Mesendoderm (in vitro differentiated cells): Measurements from ENCODE around the gene PRKN.

Experiments used
- DNase-seq: peaks from one replicate; pipeline ENCODE4 v3.0.0; 2013
- H2AK5ac ChIP-seq: 2 replicates; pipeline ENCODE4 v1.6.1; 2013; ENCODE audit warnings: low read length, inconsistent platforms
- H2BK120ac ChIP-seq: 2 replicates; pipeline ENCODE4 v1.6.1; 2013; ENCODE audit warnings: low read depth, mild to moderate bottlenecking, low read length, moderate library complexity, mixed read lengths
- H2BK15ac ChIP-seq: replicated peaks from 2 replicates; pipeline ENCODE4 v1.6.1; 2013; ENCODE audit warnings: low read depth, mild to moderate bottlenecking, moderate library complexity
- H2BK5ac ChIP-seq: 2 replicates; pipeline ENCODE4 v1.6.1; 2013; ENCODE audit warnings: low read length, inconsistent platforms
- H3K18ac ChIP-seq: 2 replicates; pipeline ENCODE4 v1.6.1; 2013; ENCODE audit warnings: mild to moderate bottlenecking, low read length, mixed read lengths
- H3K23ac ChIP-seq: one replicate; pipeline ENCODE4 v1.6.1; 2013; ENCODE audit warnings: low read length
- H3K27ac ChIP-seq: 2 replicates; pipeline ENCODE4 v1.5.1; 2013; ENCODE audit warnings: low read depth, mild to moderate bottlenecking, inconsistent platforms, low read length, moderate library complexity
- H3K27me3 ChIP-seq: 2 replicates; pipeline ENCODE4 v1.6.1; 2013; ENCODE audit warnings: low read length, control low read depth, mild to moderate bottlenecking, inconsistent platforms; ENCODE audit not compliant: insufficient read depth, poor library complexity
- H3K36me3 ChIP-seq: 2 replicates; pipeline ENCODE4 v1.6.1; 2013; ENCODE audit warnings: low read length, inconsistent platforms; ENCODE audit not compliant: control insufficient read depth, insufficient read depth
- H3K4ac ChIP-seq: one replicate; pipeline ENCODE4 v1.6.1; 2013; ENCODE audit warnings: low read depth, mild to moderate bottlenecking, low read length, moderate library complexity
- H3K4me1 ChIP-seq: 2 replicates; pipeline ENCODE4 v1.6.1; 2013; ENCODE audit warnings: low read depth, low read length, inconsistent platforms; ENCODE audit not compliant: control insufficient read depth
- H3K4me2 ChIP-seq: 2 replicates; pipeline ENCODE4 v1.6.1; 2013; ENCODE audit warnings: low read length
- H3K4me3 ChIP-seq: 2 replicates; pipeline ENCODE4 v1.5.1; 2013; ENCODE audit warnings: mild to moderate bottlenecking, low read length
- H3K56ac ChIP-seq: one replicate; pipeline ENCODE4 v1.6.1; 2013; ENCODE audit warnings: low read length
- H3K79me1 ChIP-seq: 2 replicates; pipeline ENCODE4 v1.6.1; 2013; ENCODE audit warnings: low read length, inconsistent platforms
- H3K79me2 ChIP-seq: 2 replicates; pipeline ENCODE4 v1.6.1; 2013; ENCODE audit warnings: mild to moderate bottlenecking, low read length; ENCODE audit not compliant: control insufficient read depth, insufficient read depth
- H3K9ac ChIP-seq: 2 replicates; pipeline ENCODE4 v1.6.1; 2013; ENCODE audit warnings: low read length, inconsistent platforms
- H4K5ac ChIP-seq: one replicate; pipeline ENCODE4 v1.6.1; 2013; ENCODE audit warnings: low read length
- H4K8ac ChIP-seq: one replicate; pipeline ENCODE4 v1.6.1; 2013; ENCODE audit warnings: low read depth, mild to moderate bottlenecking, control low read depth, low read length, moderate library complexity
- WGBS: extraction: QIAGEN DNeasy Blood & Tissue Kit; methylation state at CpG from one replicate; pipeline ENCODE4 v1.1.7; 2013; ENCODE audit warnings: low lambda C conversion rate, missing lambda C conversion rate; ENCODE audit not compliant: insufficient coverage; ENCODE audit errors: extremely low coverage; 5-methylcytosine and 5-hydroxymethylcytosine counted together

PRKN gene

GRCh38 chr6:162181741-162182401 is 545.7 kb downstream of the PRKN start:
- Histone ChIP-seq H3K4me1 (no peaks in the 10 kb centered on the region), H3K9ac (no peak overlapping the region), H3K79me1 (no peaks in the 10 kb centered on the region), H3K4me3 (no peak overlapping the region), H2BK5ac (no peak overlapping the region), H2BK120ac (no peak overlapping the region), H3K4ac (no peak overlapping the region), H2AK5ac (no peak overlapping the region), H4K8ac (no peak overlapping the region), H2BK15ac (no peak overlapping the region), H3K36me3 (no peaks in the 10 kb centered on the region), H4K5ac (no peak overlapping the region), H3K79me2 (no peaks in the 10 kb centered on the region), H3K27ac (no peak overlapping the region), H3K18ac (no peak overlapping the region), H3K56ac (no peak overlapping the region), H3K4me2 (no peak overlapping the region), H3K23ac (no peak overlapping the region), H3K27me3 (no peaks in the 10 kb centered on the region)
- no CpG with 5 or more reads among the region's 6 CpGs for WGBS
- DNase-seq, result no peak

- H3K79me2 ChIP-seq, result no peaks in the 10 kb centered on the region
- DNase-seq, result no peak
- H4K8ac ChIP-seq, result no peak overlapping the region
- no peak overlapping the region for H3K4me3 ChIP-seq
- WGBS, result no CpG with 5 or more reads among the region's 5 CpGs
- H3K4me2 ChIP-seq, result no peak overlapping the region
- no peak overlapping the region for H2AK5ac ChIP-seq
- no peaks in the 10 kb centered on the region for H3K79me1 ChIP-seq
- no peak overlapping the region for H3K56ac ChIP-seq
- no peak overlapping the region for H4K5ac ChIP-seq
- H2BK120ac ChIP-seq, result no peak overlapping the region
- no peak overlapping the region for H3K4ac ChIP-seq
- H3K27me3 ChIP-seq, result no peaks in the 10 kb centered on the region
- H3K36me3 ChIP-seq, result no peaks in the 10 kb centered on the region
- H3K23ac ChIP-seq, result no peak overlapping the region
- no peak overlapping the region for H3K27ac ChIP-seq
- no peak overlapping the region for H2BK15ac ChIP-seq
- no peaks in the 10 kb centered on the region for H3K4me1 ChIP-seq
- H3K18ac ChIP-seq, result no peak overlapping the region
- H3K9ac ChIP-seq, result no peak overlapping the region
- no peak overlapping the region for H2BK5ac ChIP-seq
Observed at GRCh38 chr6:162181111-162181510, 546.5 kb downstream of the PRKN start.

- WGBS, result no CpG with 5 or more reads among the region's 7 CpGs
- Histone ChIP-seq H3K79me1 (no peaks in the 10 kb centered on the region), H3K4me3 (no peak overlapping the region), H4K8ac (no peak overlapping the region), H2BK15ac (no peak overlapping the region), H3K9ac (no peak overlapping the region), H2BK5ac (no peak overlapping the region), H3K36me3 (no peaks in the 10 kb centered on the region), H3K27me3 (no peaks in the 10 kb centered on the region), H4K5ac (no peak overlapping the region), H3K18ac (no peak overlapping the region), H2BK120ac (no peak overlapping the region), H2AK5ac (no peak overlapping the region), H3K4me2 (no peak overlapping the region), H3K56ac (no peak overlapping the region), H3K4ac (no peak overlapping the region), H3K79me2 (no peaks in the 10 kb centered on the region), H3K4me1 (no peaks in the 10 kb centered on the region), H3K23ac (no peak overlapping the region), H3K27ac (no peak overlapping the region)
- no peak for DNase-seq
Observed at GRCh38 chr6:162179196-162179951, 548.2 kb downstream of the PRKN start.

GRCh38 chr6:162178666-162179065 is 548.9 kb downstream of the PRKN start:
- Histone ChIP-seq H3K4me3 (no peak overlapping the region), H3K4ac (no peak overlapping the region), H3K23ac (no peak overlapping the region), H3K4me1 (no peaks in the 10 kb centered on the region), H2BK120ac (no peak overlapping the region), H2BK15ac (no peak overlapping the region), H3K4me2 (no peak overlapping the region), H3K79me1 (no peaks in the 10 kb centered on the region), H3K56ac (no peak overlapping the region), H3K18ac (no peak overlapping the region), H2AK5ac (no peak overlapping the region), H3K27me3 (no peaks in the 10 kb centered on the region), H3K27ac (no peak overlapping the region), H3K9ac (no peak overlapping the region), H3K36me3 (no peaks in the 10 kb centered on the region), H2BK5ac (no peak overlapping the region), H3K79me2 (no peaks in the 10 kb centered on the region), H4K8ac (no peak overlapping the region), H4K5ac (no peak overlapping the region)
- WGBS, result no CpG with 5 or more reads among the region's 8 CpGs
- no peak for DNase-seq

GRCh38 chr6:162178266-162178665 is 549.3 kb downstream of the PRKN start:
- no peaks in the 10 kb centered on the region for H3K79me1 ChIP-seq
- no peak overlapping the region for H3K9ac ChIP-seq
- H3K18ac ChIP-seq, result no peak overlapping the region
- no peak overlapping the region for H2BK5ac ChIP-seq
- WGBS, result no CpG with 5 or more reads among the region's 3 CpGs
- no peaks in the 10 kb centered on the region for H3K36me3 ChIP-seq
- no peak overlapping the region for H4K8ac ChIP-seq
- no peak overlapping the region for H2AK5ac ChIP-seq
- H3K27me3 ChIP-seq, result no peaks in the 10 kb centered on the region
- H3K79me2 ChIP-seq, result no peaks in the 10 kb centered on the region
- no peak overlapping the region for H3K56ac ChIP-seq
- H3K4me2 ChIP-seq, result no peak overlapping the region
- no peak overlapping the region for H3K23ac ChIP-seq
- no peak overlapping the region for H3K4ac ChIP-seq
- no peak for DNase-seq
- no peaks in the 10 kb centered on the region for H3K4me1 ChIP-seq
- no peak overlapping the region for H2BK15ac ChIP-seq
- H3K27ac ChIP-seq, result no peak overlapping the region
- no peak overlapping the region for H4K5ac ChIP-seq
- H3K4me3 ChIP-seq, result no peak overlapping the region
- H2BK120ac ChIP-seq, result no peak overlapping the region
